HepG2 (cell line): Measurements from ENCODE around the gene LASP1. TPM values are rescaled to one million over a fixed set of nuclear protein-coding genes. Genes with fewer than 3 reads are reported as not detected.

Experiments
- HOMEZ ChIP-seq: IDR thresholded peaks from 2 replicates; pipeline ENCODE4 v1.6.1; 2016; ENCODE audit warnings: low read depth
- KLF13 ChIP-seq: sonication (generic); formaldehyde crosslinking; IDR thresholded peaks from 2 replicates; pipeline ENCODE4 v1.4.0; 2020; ENCODE audit warnings: mild to moderate bottlenecking, missing genetic modification reagents
- KLF16 ChIP-seq, 2 experiments: sonication (generic) in 1 of 2; formaldehyde crosslinking in 1 of 2; IDR thresholded peaks; 2 replicates each; pipeline versions ENCODE4 v1.6.1 to v1.8.0; 2016 to 2023; ENCODE audit warnings: missing genetic modification reagents in 2 of 2, missing compliant biosample characterization in 1 of 2
- LRRFIP1 ChIP-seq: sonication (generic); formaldehyde crosslinking; conservative IDR thresholded peaks from 2 replicates; pipeline ENCODE4 v1.4.0; 2020; ENCODE audit warnings: missing genetic modification reagents
- NFE2L1 ChIP-seq: sonication (generic); formaldehyde crosslinking; IDR thresholded peaks from 2 replicates; pipeline ENCODE4 v1.4.0; 2020; ENCODE audit warnings: missing genetic modification reagents, mild to moderate bottlenecking, borderline replicate concordance
- PBX2 ChIP-seq: IDR thresholded peaks from 2 replicates; pipeline ENCODE4 v1.6.1; 2016; ENCODE audit warnings: control low read depth
- SNAPC5 ChIP-seq: sonication (generic); formaldehyde crosslinking; IDR thresholded peaks from 2 replicates; pipeline ENCODE4 v1.8.1; 2023; ENCODE audit warnings: mild to moderate bottlenecking, missing genetic modification reagents, borderline replicate concordance
- TAF15 ChIP-seq: fragments of 200-400 bp; formaldehyde crosslinking; IDR thresholded peaks from one replicate; pipeline ENCODE4 v1.6.1; 2018; ENCODE audit warnings: mild to moderate bottlenecking, low read depth, low read length; ENCODE audit not compliant: poor library complexity, severe bottlenecking
- TFDP2 ChIP-seq: sonication (generic); formaldehyde crosslinking; IDR thresholded peaks from 2 replicates; pipeline ENCODE4 v1.4.0; 2020; ENCODE audit warnings: missing genetic modification reagents
- ZNF142 ChIP-seq: sonication (generic); formaldehyde crosslinking; IDR thresholded peaks from 2 replicates; pipeline ENCODE4 v1.4.0; 2020; ENCODE audit warnings: missing genetic modification reagents
- ZNF451 ChIP-seq: sonication (generic); formaldehyde crosslinking; IDR thresholded peaks from 2 replicates; pipeline ENCODE4 v1.5.0; 2020; ENCODE audit warnings: mild to moderate bottlenecking, missing genetic modification reagents
- ZNF569 ChIP-seq: sonication (generic); formaldehyde crosslinking; IDR thresholded peaks from 2 replicates; pipeline ENCODE4 v1.5.0; 2020; ENCODE audit warnings: mild to moderate bottlenecking, missing genetic modification reagents, moderate library complexity, borderline replicate concordance
- ZNF605 ChIP-seq: sonication (generic); formaldehyde crosslinking; IDR thresholded peaks from 2 replicates; pipeline ENCODE4 v1.8.0; 2022; ENCODE audit warnings: mild to moderate bottlenecking, missing genetic modification reagents
- polyA plus RNA-seq, 8 experiments: library from polyadenylated mRNA; depleted of rRNA in 3 of 8; stranded (reverse) in 7 of 8; unstranded in 1 of 8; fragments of >200 nt; fragmentation: Illumina TruSeq in 4 of 8; extraction: Trizol in 4 of 8; gene quantifications; 2 replicates each; pipeline versions ENCODE4 v1.2.1 to v1.2.3, GENCODE V29; 2011 to 2016; ENCODE audit warnings: low read depth in 4 of 8, missing spikeins in 1 of 8, mixed read lengths in 1 of 8; ENCODE audit not compliant: insufficient read depth in 1 of 8
- total RNA-seq, 5 experiments: library from RNA; depleted of rRNA; stranded (reverse); fragments of >200 nt; fragmentation: Illumina TruSeq; extraction: Trizol; gene quantifications; 2 replicates each; pipeline ENCODE4 v1.2.3, GENCODE V29; 2016; ENCODE audit warnings: low read depth in 1 of 5

The LASP1 gene
- total and polyA plus RNA-seq, 2 of the 13 experiments (the other 11 are each of a cell fraction or from before 2014, with no cell fraction given), result 70.1 to 97.0 TPM

- TF ChIP-seq ZNF142 (CRISPR knock-in tag), result 0 out of 2 replicates have a peak, but pooled peaks have one; percentile 72
- TF ChIP-seq ZNF569 (CRISPR knock-in tag), result no peak
- TF ChIP-seq PBX2 (CRISPR knock-in tag), result no peak
- TF ChIP-seq LRRFIP1, result no peak
- peak; percentile 51 for TF ChIP-seq ZNF605 (CRISPR knock-in tag)
- no peak for TF ChIP-seq TAF15
- peak; percentile 93; the same call in 1 of the 2 replicates for TF ChIP-seq HOMEZ (CRISPR knock-in tag)
- TF ChIP-seq SNAPC5 (CRISPR knock-in tag), result peak; percentile 77; the same call in 1 of the 2 replicates
- TF ChIP-seq ZNF451 (CRISPR knock-in tag), result peak; percentile 55; the same call in 1 of the 2 replicates
- peak; percentile 53; the same call in 1 of the 2 replicates for TF ChIP-seq TFDP2
- no peak for TF ChIP-seq NFE2L1 (CRISPR knock-in tag)
- TF ChIP-seq KLF13 (CRISPR knock-in tag), result no peak
- TF ChIP-seq KLF16 (CRISPR knock-in tag; IDR thresholded peaks at IDR 0.05), result peak in 1 of 2 experiments; percentile 95; a peak in 1 of 4 replicates
Measured at GRCh38 chr17:38871247-38872015, 1.6 kb downstream of the LASP1 start (continued).
